SIG-M5 treated with dmso at 0.1 percent for 504 hours (cell line): ENCODE results near the gene ZNF202.
"Not testable (repeated sequence)": the region's sequence is repeated elsewhere in the genome, so short reads cannot be mapped to it uniquely, and the experiment has no call there.

Experiments used
- DNase-seq: peaks from one replicate; lab custom pipeline; 2025; ENCODE audit not compliant: unreplicated experiment; lab: John Stamatoyannopoulos, UW

ZNF202 gene

DNA sequence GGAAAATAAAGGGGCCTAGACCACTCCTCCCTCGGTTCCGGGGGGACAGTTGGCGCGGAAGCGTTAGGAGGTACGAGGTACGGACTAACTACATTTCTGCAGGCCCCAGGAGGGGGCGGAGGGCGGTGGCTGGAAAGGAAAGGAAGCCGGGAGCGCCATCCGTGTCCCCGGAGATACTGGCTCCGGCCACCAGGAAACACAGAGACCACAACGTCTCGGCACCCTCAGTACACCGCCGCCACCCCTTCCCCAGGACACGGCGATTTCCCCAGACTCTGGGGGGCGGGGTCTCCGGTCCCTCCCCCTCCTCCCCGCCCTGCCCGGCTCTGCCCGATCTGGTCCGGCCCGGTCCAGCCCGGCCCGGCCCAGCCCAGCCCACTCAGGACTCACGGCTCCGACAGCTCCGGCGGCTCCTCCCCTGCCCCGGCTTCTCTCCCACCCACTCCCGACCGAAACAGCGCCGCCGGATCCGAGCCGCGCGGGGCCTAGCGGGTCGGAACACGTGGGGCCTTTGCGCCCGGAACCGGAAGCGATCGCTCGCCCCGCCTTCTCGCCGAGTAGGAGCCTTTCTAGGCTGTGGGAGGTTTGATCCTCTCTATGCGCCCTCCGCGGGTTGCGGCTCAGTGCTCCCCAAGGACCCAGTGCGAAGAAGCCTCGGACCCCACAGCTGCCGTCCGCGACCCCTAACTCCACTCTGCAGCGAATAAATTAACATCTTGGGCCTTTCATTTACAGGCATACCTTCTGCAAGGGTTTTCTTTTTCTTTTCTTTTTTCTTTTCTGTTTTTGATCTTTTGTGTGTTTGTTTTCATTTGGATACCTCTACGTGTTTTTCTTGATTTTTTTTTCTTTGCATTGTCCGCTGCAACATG, at the start of gene ZNF202:
Gene ZNF202 (minus strand): TSS at position 502 of the 872 bp plus-strand sequence. CDS start 10,772 bp downstream, outside the sequence.
- peak; percentile 83 for DNase-seq

DNA sequence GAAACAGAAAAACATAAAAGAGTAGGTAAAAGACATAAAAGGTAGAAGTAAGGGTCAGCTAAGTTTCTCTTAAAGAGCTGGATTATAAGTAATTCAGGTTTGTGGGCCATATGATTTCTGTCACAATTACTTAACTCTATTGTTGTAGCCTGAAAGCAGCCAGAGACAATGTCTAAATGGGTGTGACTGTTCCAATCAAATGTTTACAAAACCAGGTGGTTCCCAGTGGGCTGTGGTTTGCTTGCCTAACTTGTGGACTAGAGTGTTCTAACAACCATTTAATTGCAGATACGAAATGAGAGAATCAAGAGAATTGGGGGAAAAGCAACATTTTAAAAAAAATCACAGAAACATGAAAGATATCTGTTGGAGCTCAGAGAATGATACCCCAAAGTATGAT, 42.1 kb upstream of the ZNF202 start:
- no peak for DNase-seq

- no peak for DNase-seq
These were observed 37.1 kb upstream of the ZNF202 start for GRCh38 chr11:123778511-123778910.

DNA sequence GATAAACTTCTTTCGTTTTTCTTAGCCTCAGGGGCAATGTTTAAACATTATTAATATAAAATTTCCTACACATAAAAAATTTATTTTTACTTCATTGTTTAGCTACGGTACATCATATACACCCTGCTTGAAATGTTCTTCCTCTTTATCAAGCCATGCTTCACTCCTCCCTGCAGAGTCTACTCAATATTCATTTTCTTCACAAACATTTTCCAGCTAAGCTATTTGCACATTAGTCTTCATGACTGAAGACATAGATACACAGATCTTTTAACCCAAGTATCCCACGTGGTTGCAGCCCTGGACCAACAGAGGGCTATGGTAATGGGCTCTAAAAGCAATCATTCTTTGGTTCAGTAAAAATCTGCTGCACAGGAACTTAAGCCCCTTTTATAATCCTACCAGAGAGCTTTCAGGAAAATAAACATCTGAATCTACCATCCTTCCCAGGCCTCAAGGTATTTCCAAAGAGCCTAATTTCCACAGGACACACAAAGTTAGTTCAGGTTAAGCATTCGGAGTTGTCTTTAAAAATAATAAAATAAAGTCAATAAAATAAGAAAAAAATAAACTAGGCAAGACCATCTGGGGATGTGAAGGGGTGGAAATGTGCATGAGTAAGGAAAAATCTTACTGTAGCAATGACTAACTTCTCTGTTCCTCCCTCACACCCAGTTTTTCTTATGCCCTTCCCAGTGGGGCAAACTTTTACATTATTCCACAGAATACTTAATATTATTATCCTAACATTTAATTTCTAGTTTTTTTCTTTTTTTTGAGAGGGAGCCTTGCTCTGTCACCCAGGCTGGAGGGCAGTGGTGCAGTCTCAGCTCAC, 34.5 kb upstream of the ZNF202 start:
- no peak for DNase-seq

DNA sequence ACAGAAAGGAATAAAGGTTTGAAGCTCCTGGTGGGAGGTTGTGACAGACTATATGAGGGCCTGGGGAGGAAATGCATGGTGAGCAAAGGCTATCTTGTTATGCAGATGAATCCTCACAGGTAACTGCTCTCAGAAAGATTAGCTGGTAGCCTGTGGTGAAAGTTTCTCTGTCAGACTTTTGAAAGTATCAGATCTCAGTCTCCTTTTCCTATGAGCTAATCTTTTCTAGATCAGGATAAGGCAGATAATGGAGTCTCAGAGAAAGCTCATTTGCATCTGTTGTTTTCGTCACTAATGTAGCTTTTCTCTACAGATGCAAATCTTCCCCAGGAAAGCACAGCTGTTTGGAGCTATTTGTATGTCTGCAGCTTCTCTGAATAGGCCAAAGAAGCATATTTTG, 33.8 kb upstream of the ZNF202 start:
- no peak for DNase-seq

DNA sequence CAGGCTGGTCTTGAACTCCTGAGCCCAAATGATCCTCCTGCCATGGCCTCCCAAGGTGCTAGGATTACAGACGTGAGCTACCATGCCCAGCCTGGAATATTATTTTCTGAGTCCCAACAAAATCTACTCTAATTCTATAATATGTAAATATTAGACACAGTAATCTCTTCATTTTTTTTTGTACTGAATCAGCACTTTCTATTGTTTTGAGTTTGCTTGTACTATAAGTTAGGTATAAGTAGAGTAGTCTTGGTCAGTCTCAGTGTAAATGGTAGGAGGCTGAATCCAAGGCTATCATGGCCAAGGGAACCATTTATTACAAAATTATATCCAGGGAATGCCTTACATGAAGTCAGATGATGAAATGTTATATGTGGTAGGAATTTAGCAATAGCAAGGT, 32.5 kb upstream of the ZNF202 start:
- DNase-seq, result no peak

DNA sequence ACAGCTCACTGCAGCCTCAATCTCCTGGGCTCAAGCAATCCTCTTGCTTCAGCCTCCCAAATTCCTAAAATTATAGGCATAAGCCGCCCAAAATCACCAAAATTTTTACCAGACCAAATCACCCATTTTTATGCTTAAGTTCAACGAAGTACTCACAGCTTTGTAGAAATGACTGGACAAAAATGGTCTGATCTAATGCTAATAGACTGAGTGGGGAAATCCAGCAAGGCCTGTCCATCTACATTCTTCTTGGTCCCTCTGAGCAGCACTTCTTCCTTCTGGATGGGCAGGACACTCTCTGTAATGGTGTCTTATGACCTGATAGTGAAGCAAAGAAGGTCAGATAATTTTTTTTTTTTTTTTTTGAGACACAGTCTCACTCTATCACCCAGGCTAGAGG, 31.6 kb upstream of the ZNF202 start:
- DNase-seq, result no peak

- DNase-seq, result no peak
These were observed 30.2 kb upstream of the ZNF202 start for GRCh38 chr11:123771664-123772063.

GRCh38 chr11:123770712-123771111, 29.3 kb upstream of the ZNF202 start:
- DNase-seq, result no peak

GRCh38 chr11:123765601-123766000, 24.1 kb upstream of the ZNF202 start:
- no peak for DNase-seq

DNA sequence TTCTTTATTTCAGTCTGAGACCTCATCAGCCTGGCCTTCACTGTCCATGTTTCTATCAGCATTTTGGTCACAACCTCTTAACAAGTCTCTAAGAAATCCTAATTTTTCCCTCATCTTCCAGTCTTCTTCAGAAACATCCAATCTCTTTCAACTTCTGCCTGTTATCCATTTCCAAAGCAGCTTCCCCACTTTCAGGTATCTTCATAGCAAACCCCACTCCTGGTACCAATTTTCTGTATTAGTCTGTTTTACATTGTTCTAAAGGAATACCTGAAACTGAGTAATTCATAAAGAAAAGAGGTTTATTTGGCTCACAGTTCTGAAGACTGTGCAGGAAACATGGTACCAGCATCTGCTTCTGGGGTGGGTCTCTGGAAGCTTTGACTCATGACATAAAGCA, 21.0 kb upstream of the ZNF202 start:
- DNase-seq, result no peak

DNA sequence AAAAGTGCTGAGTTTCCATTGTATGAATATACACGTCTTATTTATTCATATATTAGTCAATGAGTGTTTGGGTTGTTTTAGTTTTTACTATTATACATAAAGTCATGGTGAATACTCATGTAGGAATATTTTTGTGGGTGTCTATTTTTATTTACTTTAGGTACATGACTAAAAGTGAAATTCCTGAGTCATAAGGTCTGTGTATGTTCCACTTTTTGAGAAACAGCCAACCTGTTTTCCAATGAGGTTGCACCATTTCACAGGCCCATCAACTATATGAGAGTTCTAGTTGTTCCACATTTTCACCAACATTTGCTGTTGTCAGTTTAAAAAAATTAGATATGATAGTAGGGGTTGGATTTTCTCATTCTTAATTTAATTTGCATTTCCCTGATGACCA, 19.4 kb upstream of the ZNF202 start:
- DNase-seq, result no peak

DNA sequence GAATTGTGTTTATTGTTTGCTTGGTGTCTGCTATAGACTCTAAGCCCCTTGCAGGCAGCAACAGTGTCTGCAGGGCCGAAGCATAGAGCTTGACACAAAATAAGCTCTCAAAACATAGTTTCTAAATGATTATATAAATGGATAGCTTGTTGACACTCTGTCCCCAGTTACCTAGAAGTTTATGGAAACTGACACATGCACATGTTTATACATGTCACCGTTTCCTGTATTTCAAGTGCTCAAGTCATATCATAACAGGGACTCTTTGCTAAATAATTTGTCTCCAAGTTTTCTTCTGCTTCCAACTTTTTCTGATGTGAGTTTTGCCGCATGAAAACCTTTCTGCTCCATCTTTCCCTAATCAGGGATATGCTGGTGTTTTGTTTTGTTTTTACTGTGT, 16.5 kb upstream of the ZNF202 start:
- DNase-seq, result no peak

GRCh38 chr11:123755813-123756212, 14.4 kb upstream of the ZNF202 start:
- DNase-seq, result no peak

GRCh38 chr11:123755344-123755743, 13.9 kb upstream of the ZNF202 start:
- no peak for DNase-seq

DNA sequence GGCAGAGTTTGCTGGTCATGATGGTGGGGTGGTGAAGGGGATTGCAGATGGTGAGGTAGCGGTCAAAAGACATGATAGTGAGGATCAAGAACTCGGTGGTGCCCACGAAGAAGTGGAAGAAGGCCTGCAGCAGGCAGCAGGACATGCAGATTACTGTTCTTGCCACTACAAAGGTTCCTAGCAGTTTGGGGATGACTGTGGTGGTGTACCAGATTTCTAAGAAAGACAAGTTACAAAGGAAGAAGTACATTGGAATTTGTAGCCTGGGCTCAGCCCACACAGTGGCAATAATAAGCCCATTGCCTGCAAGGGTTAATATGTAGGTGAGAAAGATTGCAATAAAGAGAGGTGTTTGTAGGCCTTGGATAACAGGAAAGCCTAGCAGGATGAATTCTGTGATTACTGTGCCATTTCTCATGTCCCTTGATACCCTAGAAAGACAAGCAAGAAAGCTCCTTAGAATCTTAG, 12.7 kb upstream of the ZNF202 start, which contains the start of gene OR6X1:
Gene OR6X1 (minus strand): TSS at position 418 of the 468 bp plus-strand sequence. CDS start 0 bp downstream, at position 418.
- DNase-seq, result no peak

DNA sequence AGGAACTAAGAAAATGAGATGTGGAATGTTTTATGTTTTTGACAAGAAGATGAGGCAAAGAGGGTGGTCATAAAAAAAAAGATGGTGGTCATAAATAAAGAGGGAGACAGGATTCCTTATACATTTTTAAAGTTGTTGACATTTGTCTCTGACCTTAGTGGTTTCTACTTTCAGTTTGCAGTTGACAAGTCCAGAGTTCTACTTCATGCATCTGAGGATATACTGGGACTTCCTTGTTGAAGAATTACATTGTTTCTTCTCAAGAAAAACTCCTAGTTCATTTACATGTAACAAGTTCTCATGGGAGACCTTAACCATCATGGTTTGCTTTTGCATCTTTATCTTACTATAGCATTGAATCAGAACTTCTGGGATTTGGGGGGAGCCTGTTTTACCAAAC, 11.7 kb upstream of the ZNF202 start:
- no peak for DNase-seq

GRCh38 chr11:123751781-123752180, 10.3 kb upstream of the ZNF202 start:
- DNase-seq, result no peak

DNA sequence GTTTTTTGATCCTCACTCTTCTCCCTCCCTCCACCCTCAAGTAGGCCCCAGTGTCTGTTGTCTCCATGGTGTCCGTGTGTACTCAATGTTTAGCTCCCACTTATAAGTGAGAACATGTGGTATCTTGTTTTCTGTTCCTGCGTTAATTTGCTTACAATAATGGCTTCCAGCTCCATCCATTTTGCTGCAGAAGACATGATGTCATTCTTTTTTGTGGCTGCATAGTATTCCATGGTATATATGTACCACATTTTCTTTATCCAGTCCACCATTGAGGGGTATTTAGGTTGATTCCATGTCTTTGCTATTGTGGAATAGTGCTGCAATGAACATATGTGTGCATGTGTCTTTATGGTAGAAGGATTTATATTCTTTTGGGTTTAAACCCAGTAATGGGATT, 6.9 kb upstream of the ZNF202 start:
- not testable (repeated sequence) for DNase-seq

GRCh38 chr11:123745764-123746451, 4.4 kb upstream of the ZNF202 start:
- no peak for DNase-seq

- DNase-seq, result no peak
These were observed 1.3 kb upstream of the ZNF202 start for GRCh38 chr11:123742724-123743120.
